Parathyroid adenoma (tissue), 2 donors: ENCODE data around the gene DKK3.

Experiments
- H2AFZ ChIP-seq: fragments of 300-600 bp; sonication (generic); one replicate; pipeline ENCODE4 v1.7.0; 2017; ENCODE audit warnings: antibody characterized with exemption, mild to moderate bottlenecking
- H3K27ac ChIP-seq: fragments of 300-600 bp; sonication (generic); one replicate; pipeline ENCODE4 v1.7.0; 2017
- H3K27me3 ChIP-seq: fragments of 300-600 bp; sonication (generic); one replicate; pipeline ENCODE4 v1.7.0; 2017; ENCODE audit warnings: low read length; ENCODE audit not compliant: control insufficient read depth, insufficient read depth
- H3K36me3 ChIP-seq: fragments of 300-600 bp; sonication (generic); one replicate; pipeline ENCODE4 v1.7.0; 2017; ENCODE audit warnings: low read length; ENCODE audit not compliant: control insufficient read depth, insufficient read depth
- H3K4me1 ChIP-seq: fragments of 300-600 bp; sonication (generic); one replicate; pipeline ENCODE4 v1.7.0; 2017; ENCODE audit warnings: control low read depth
- H3K4me2 ChIP-seq: fragments of 300-600 bp; sonication (generic); one replicate; pipeline ENCODE4 v1.7.0; 2017; ENCODE audit warnings: low read length
- H3K4me3 ChIP-seq: fragments of 300-600 bp; sonication (generic); one replicate; pipeline ENCODE4 v1.7.0; 2017; ENCODE audit warnings: low read depth, low read length
- H3K79me2 ChIP-seq: fragments of 300-600 bp; sonication (generic); one replicate; pipeline ENCODE4 v1.7.0; 2017; ENCODE audit warnings: control low read depth
- H3K9ac ChIP-seq: fragments of 300-600 bp; sonication (generic); one replicate; pipeline ENCODE4 v1.7.0; 2017; ENCODE audit warnings: mild to moderate bottlenecking
- H3K9me3 ChIP-seq: fragments of 300-600 bp; sonication (generic); one replicate; pipeline ENCODE4 v1.7.0; 2017; ENCODE audit warnings: low read length; ENCODE audit not compliant: control insufficient read depth
- TF ChIP-seq, protein P1 (sequence below): fragments of 300-600 bp; sonication (generic); IDR thresholded peaks from one replicate; pipeline ENCODE4 v1.7.0; 2017; ENCODE audit warnings: antibody characterized with exemption, mild to moderate bottlenecking
- donor health status: primary hyperparathyroidism.

The DKK3 gene

DNA sequence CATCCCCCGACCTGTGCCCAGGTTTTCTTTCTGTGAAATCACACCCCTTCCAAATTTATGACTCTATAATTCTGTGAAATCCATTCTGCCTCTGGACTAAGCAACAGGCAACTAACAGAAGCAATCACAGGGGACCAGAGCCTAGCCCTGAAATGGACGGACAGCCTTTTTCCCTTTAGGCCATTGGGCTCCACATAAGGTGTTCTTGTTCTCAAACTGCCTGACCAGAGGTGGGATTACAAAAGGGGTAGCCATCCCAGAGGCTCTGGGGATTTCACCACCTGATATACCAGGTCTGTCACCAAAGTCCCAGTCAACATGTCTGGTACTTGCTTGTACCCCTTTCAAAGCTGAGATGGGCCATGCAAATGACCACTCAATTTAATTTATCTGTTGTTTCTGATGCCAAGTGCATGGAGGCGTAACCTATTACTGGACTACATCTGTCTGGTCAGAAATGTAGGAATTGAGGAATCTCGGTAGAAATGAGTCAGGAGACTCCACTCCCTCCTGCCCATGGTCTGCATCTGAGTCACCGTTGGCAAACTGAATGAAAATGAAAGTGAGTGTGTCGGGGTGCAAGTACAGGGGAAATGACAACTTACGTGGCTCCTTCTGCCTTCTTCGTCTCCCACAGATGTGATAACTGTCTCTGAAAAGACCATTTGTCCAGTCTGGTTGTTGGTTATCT lies 10.2 kb downstream of the DKK3 start:
- Histone ChIP-seq H3K79me2 (no peaks in the 10 kb centered on the region), H2AFZ (no peak overlapping the region), H3K9me3 (no peaks in the 10 kb centered on the region), H3K36me3 (no peaks in the 10 kb centered on the region), H3K4me3 (no peak overlapping the region), H3K27ac (no peak overlapping the region), H3K27me3 (no peaks in the 10 kb centered on the region), H3K4me2 (no peak overlapping the region), H3K4me1 (no peaks in the 10 kb centered on the region), H3K9ac (no peak overlapping the region)
- TF ChIP-seq, protein P1, sequence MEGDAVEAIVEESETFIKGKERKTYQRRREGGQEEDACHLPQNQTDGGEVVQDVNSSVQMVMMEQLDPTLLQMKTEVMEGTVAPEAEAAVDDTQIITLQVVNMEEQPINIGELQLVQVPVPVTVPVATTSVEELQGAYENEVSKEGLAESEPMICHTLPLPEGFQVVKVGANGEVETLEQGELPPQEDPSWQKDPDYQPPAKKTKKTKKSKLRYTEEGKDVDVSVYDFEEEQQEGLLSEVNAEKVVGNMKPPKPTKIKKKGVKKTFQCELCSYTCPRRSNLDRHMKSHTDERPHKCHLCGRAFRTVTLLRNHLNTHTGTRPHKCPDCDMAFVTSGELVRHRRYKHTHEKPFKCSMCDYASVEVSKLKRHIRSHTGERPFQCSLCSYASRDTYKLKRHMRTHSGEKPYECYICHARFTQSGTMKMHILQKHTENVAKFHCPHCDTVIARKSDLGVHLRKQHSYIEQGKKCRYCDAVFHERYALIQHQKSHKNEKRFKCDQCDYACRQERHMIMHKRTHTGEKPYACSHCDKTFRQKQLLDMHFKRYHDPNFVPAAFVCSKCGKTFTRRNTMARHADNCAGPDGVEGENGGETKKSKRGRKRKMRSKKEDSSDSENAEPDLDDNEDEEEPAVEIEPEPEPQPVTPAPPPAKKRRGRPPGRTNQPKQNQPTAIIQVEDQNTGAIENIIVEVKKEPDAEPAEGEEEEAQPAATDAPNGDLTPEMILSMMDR = no peak

DNA sequence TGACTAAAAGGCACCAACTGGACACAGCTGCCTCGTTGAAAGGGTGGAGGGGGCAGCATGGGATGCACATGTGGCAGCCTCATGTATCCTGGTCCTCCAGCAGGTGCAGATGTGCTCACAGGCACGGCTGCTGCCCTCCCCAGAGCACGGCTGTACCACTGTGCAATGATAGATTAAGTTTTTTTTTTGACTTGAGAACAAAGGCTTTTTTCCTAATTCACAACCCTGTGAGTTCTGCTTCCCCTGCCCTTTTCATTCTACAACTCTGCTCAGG lies 11.4 kb downstream of the DKK3 start:
- TF ChIP-seq, protein P1 = no peak
- no peak overlapping the region for H3K4me3 ChIP-seq
- no peaks in the 10 kb centered on the region for H3K36me3 ChIP-seq
- H3K27ac ChIP-seq = no peak overlapping the region
- H3K79me2 ChIP-seq = no peaks in the 10 kb centered on the region
- no peaks in the 10 kb centered on the region for H3K9me3 ChIP-seq
- H3K9ac ChIP-seq = no peak overlapping the region
- no peak overlapping the region for H2AFZ ChIP-seq
- no peak overlapping the region for H3K4me2 ChIP-seq
- no peaks in the 10 kb centered on the region for H3K27me3 ChIP-seq
- no peaks in the 10 kb centered on the region for H3K4me1 ChIP-seq

DNA sequence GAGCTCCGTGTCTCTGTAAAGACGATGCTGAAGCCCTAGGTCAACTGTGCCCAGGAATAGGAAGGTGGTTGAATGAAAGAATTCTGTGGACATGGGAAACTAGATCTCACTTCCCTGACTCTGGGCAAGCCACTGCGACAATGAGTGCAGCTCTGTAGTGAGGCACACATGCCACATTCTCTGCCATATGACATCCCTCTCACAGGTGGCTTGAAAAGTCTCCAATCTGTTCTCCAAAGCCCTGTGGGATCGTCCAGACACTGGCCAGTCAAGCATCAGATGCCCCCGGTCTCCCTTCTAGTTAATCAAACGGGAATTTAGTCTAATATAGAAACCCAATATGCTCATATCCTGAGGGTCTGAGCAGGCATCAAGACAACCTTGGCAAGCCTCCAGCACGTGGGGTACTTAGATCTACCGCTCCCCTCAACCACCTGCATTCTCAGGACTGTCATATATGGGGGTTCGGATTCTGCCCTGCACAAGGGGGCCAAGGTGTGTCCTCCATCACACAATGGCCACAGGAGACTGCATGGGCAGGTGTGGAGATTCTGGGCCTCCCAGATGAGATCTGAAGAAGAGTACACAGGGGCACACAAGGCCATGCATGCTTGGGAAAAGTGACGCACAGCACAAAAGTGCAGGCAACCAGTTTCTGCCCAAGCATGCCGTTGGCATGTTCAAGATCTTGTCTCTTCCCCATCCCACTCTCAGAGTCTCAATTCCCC lies 11.9 kb downstream of the DKK3 start:
- H3K27me3 ChIP-seq = no peaks in the 10 kb centered on the region
- H3K9ac ChIP-seq = no peak overlapping the region
- no peaks in the 10 kb centered on the region for H3K36me3 ChIP-seq
- no peak overlapping the region for H3K4me3 ChIP-seq
- TF ChIP-seq, protein P1 = no peak
- no peak overlapping the region for H3K4me2 ChIP-seq
- H2AFZ ChIP-seq = no peak overlapping the region
- peaks cover under 1% of the 10 kb centered on the region for H3K4me1 ChIP-seq
- no peak overlapping the region for H3K27ac ChIP-seq
- no peaks in the 10 kb centered on the region for H3K9me3 ChIP-seq
- H3K79me2 ChIP-seq = no peaks in the 10 kb centered on the region

DNA sequence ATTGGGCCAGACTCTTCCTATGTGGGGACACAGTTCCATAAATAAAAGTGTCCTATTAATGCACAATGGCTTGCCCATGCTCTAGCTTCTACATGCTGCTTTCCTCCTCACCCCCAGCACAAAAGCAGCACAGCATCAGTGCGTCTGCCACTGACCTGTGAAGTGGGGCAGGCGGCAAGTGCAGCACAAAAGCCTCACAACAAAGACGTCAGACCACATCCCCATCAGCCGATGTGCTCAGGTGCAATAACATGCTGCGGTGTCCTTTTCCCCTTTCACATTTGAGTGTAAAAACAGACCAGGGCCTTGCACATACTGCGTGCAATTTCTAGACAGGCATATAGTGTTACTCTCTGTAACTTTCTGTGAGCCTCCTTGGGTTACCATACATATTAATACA lies 12.8 kb downstream of the DKK3 start:
- H3K4me1 ChIP-seq = peaks cover 6% of the 10 kb centered on the region
- TF ChIP-seq, protein P1 = no peak
- no peaks in the 10 kb centered on the region for H3K27me3 ChIP-seq
- no peak overlapping the region for H3K4me3 ChIP-seq
- no peak overlapping the region for H2AFZ ChIP-seq
- H3K4me2 ChIP-seq = no peak overlapping the region
- H3K9ac ChIP-seq = no peak overlapping the region
- H3K79me2 ChIP-seq = no peaks in the 10 kb centered on the region
- H3K27ac ChIP-seq = no peak overlapping the region
- no peaks in the 10 kb centered on the region for H3K36me3 ChIP-seq
- H3K9me3 ChIP-seq = no peaks in the 10 kb centered on the region

DNA sequence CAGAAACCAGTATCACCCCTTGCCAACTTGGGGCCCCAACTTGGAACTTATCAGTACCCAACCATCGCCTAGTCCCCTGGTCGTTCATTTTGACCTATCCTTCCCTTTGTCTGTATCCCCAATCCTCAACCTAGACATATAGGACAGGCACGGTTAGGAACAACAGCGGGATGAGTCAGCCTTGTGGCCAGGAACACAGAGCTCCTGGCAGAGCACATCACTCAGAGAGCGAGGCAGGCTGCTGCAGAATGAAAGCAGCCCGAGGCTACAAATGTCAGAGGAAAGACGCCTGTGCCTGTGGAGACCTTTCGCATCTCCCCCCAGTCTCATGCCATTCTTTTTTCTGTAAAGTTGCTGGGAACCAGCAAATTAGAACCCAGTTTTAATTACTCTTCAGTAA lies 14.6 kb downstream of the DKK3 start:
- Histone ChIP-seq H2AFZ (no peak overlapping the region), H3K4me2 (no peak overlapping the region), H3K27ac (no peak overlapping the region), H3K9me3 (no peaks in the 10 kb centered on the region), H3K4me3 (no peak overlapping the region), H3K9ac (no peak overlapping the region), H3K4me1 (peaks cover 6% of the 10 kb centered on the region), H3K79me2 (no peaks in the 10 kb centered on the region), H3K36me3 (no peaks in the 10 kb centered on the region), H3K27me3 (no peaks in the 10 kb centered on the region)
- TF ChIP-seq, protein P1 = no peak
